Right lobe of liver (tissue), 4 donors: ENCODE measurements around the gene LPXN.

Experiments used
- CTCF ChIP-seq, 4 donors: fragments of 200-600 bp in 3 of 4; fragments of 450-650 bp in 1 of 4; IDR thresholded peaks; one replicate each; pipeline versions ENCODE4 v1.5.1 to v1.8.0; 2016 to 2022; ENCODE audit warnings: antibody characterized with exemption in 4 of 4, mild to moderate bottlenecking in 2 of 4
- POLR2A ChIP-seq: fragments of 450-650 bp; IDR thresholded peaks from one replicate; pipeline ENCODE4 v1.6.1; 2017; ENCODE audit warnings: antibody characterized with exemption, mild to moderate bottlenecking
- donor health status: DM: no; HTN: no; CAD: no.
- donor health status: DM: no; HTN: no; CAD: no.
- donor health status: DM: no; HTN: yes; CAD: no.

GRCh38 chr11:58594826-58595225 lies 19.2 kb upstream of the LPXN start:
- TF ChIP-seq CTCF (IDR thresholded peaks at IDR 0.05) (no peak), POLR2A (no peak)
